Neuronal stem cell (in vitro differentiated cells): Measurements from ENCODE around the gene ANK2.
A peak's percentile ranks its signal among the peaks of the same experiment; 100 is the strongest.

Source experiments
- DNase-seq: peaks from one replicate; pipeline ENCODE4 v3.0.0-alpha.2; 2013; ENCODE audit warnings: low spot score
- H2AFZ ChIP-seq: one replicate; pipeline ENCODE4 v1.6.1; 2013; ENCODE audit warnings: mild to moderate bottlenecking, low read length, inconsistent platforms
- H2AK5ac ChIP-seq: 2 replicates; pipeline ENCODE4 v1.6.1; 2013; ENCODE audit warnings: low read depth, mild to moderate bottlenecking, inconsistent platforms, low read length, moderate library complexity, mixed read lengths
- H2BK120ac ChIP-seq: 2 replicates; pipeline ENCODE4 v1.6.1; 2013; ENCODE audit warnings: low read depth, mild to moderate bottlenecking, inconsistent platforms, low read length, moderate library complexity, mixed read lengths
- H2BK12ac ChIP-seq: one replicate; pipeline ENCODE4 v1.6.1; 2013; ENCODE audit warnings: low read length, inconsistent platforms
- H2BK15ac ChIP-seq: 2 replicates; pipeline ENCODE4 v1.6.1; 2013; ENCODE audit warnings: mild to moderate bottlenecking, low read length, inconsistent platforms, mixed read lengths
- H2BK5ac ChIP-seq: one replicate; pipeline ENCODE4 v1.6.1; 2013; ENCODE audit warnings: inconsistent platforms, mild to moderate bottlenecking, low read length, moderate library complexity
- H3K14ac ChIP-seq: one replicate; pipeline ENCODE4 v1.6.1; 2013; ENCODE audit warnings: low read length, inconsistent platforms
- H3K18ac ChIP-seq: 2 replicates; pipeline ENCODE4 v1.6.1; 2013; ENCODE audit warnings: low read length, inconsistent platforms
- H3K23ac ChIP-seq: 2 replicates; pipeline ENCODE4 v1.6.1; 2013; ENCODE audit warnings: low read depth, mild to moderate bottlenecking, mixed read lengths, low read length, inconsistent platforms; ENCODE audit not compliant: poor library complexity
- H3K27ac ChIP-seq: replicated peaks from 3 replicates; pipeline ENCODE4 v1.5.1; 2013; ENCODE audit warnings: low read length, inconsistent platforms
- H3K27me3 ChIP-seq, 3 experiments: 2 replicates each; pipeline ENCODE4 v1.6.1; 2013; ENCODE audit warnings: low read length in 3 of 3, mild to moderate bottlenecking in 2 of 3, inconsistent platforms in 1 of 3, low read depth in 1 of 3, mixed read lengths in 1 of 3, moderate library complexity in 1 of 3; ENCODE audit not compliant: control insufficient read depth in 3 of 3, insufficient read depth in 3 of 3
- H3K36me3 ChIP-seq, 2 donors: replicated peaks in 1 of 2; 2 replicates each; pipeline ENCODE4 v1.6.1; 2013; ENCODE audit warnings: low read length in 2 of 2; ENCODE audit not compliant: control insufficient read depth in 2 of 2, insufficient read depth in 2 of 2
- H3K4ac ChIP-seq: 2 replicates; pipeline ENCODE4 v1.6.1; 2013; ENCODE audit warnings: inconsistent platforms, mild to moderate bottlenecking, low read length, moderate library complexity
- H3K4me1 ChIP-seq, 2 donors: 1 replicate in 1 of 2; 2 replicates in 1 of 2; pipeline ENCODE4 v1.6.1; 2013; ENCODE audit warnings: low read length in 2 of 2, low read depth in 1 of 2; ENCODE audit not compliant: control insufficient read depth in 2 of 2, insufficient read depth in 1 of 2
- H3K4me2 ChIP-seq: one replicate; pipeline ENCODE4 v1.6.1; 2013; ENCODE audit warnings: mild to moderate bottlenecking, low read length, inconsistent platforms; ENCODE audit not compliant: insufficient read depth, poor library complexity, severe bottlenecking
- H3K4me3 ChIP-seq, 2 donors: 2 replicates each; pipeline ENCODE4 v1.5.1; 2013; ENCODE audit warnings: low read length in 2 of 2, mild to moderate bottlenecking in 2 of 2, inconsistent platforms in 1 of 2, moderate library complexity in 1 of 2
- H3K79me1 ChIP-seq: one replicate; pipeline ENCODE4 v1.6.1; 2013; ENCODE audit warnings: low read depth, mild to moderate bottlenecking, inconsistent platforms, low read length, moderate library complexity
- H3K9ac ChIP-seq: one replicate; pipeline ENCODE4 v1.6.1; 2013; ENCODE audit warnings: mild to moderate bottlenecking, low read depth, low read length, inconsistent platforms; ENCODE audit not compliant: poor library complexity
- H3K9me3 ChIP-seq, 2 donors: replicated peaks in 1 of 2; 2 replicates each; pipeline versions ENCODE3 to v1.6.1; 2013; ENCODE audit warnings: low read length in 2 of 2, mild to moderate bottlenecking in 2 of 2, inconsistent platforms in 1 of 2, low read depth in 1 of 2, mixed read lengths in 1 of 2, moderate library complexity in 1 of 2; ENCODE audit not compliant: control insufficient read depth in 2 of 2, insufficient read depth in 1 of 2
- H4K8ac ChIP-seq: one replicate; pipeline ENCODE4 v1.6.1; 2013; ENCODE audit warnings: low read depth, mild to moderate bottlenecking, inconsistent platforms, low read length, moderate library complexity
- H4K91ac ChIP-seq: one replicate; pipeline ENCODE4 v1.6.1; 2013; ENCODE audit warnings: low read length, low read depth, mild to moderate bottlenecking, inconsistent platforms; ENCODE audit not compliant: poor library complexity
- WGBS, 2 donors: extraction: QIAGEN DNeasy Blood & Tissue Kit; methylation state at CpG; one replicate each; pipeline ENCODE4 v1.1.7; 2013; ENCODE audit warnings: missing lambda C conversion rate in 2 of 2, mixed read lengths in 1 of 2; ENCODE audit not compliant: insufficient read length in 2 of 2, insufficient replicate concordance in 1 of 2; ENCODE audit errors: extremely low coverage in 2 of 2; 5-methylcytosine and 5-hydroxymethylcytosine counted together

The ANK2 gene

GRCh38 chr4:113020966-113021365, 28.5 kb upstream of the ANK2 start:
- no peak overlapping the region for H3K4ac ChIP-seq
- H2BK12ac ChIP-seq: no peak overlapping the region
- H3K27me3 ChIP-seq: no peaks in the 10 kb centered on the region
- no peak overlapping the region for H2BK5ac ChIP-seq
- H3K18ac ChIP-seq: no peak overlapping the region
- H4K91ac ChIP-seq: no peak overlapping the region
- H4K8ac ChIP-seq: no peak overlapping the region
- no peak overlapping the region for H2AK5ac ChIP-seq
- H3K36me3 ChIP-seq: no peaks in the 10 kb centered on the region
- no peaks in the 10 kb centered on the region for H3K9me3 ChIP-seq
- H3K4me1 ChIP-seq: peaks cover 7 to 8% of the 10 kb centered on the region in 2 donors
- H3K4me2 ChIP-seq: no peak overlapping the region
- no peaks in the 10 kb centered on the region for H3K79me1 ChIP-seq
- H3K4me3 ChIP-seq: no peak overlapping the region
- DNase-seq: no peak
- no peak overlapping the region for H3K14ac ChIP-seq
- H3K27ac ChIP-seq: no peak overlapping the region
- no peak overlapping the region for H2BK120ac ChIP-seq
- H2AFZ ChIP-seq: peak overlapping the region; percentile 32
- WGBS, 2 donors: no CpG with 5 or more reads among the region's 1 CpG
- H3K9ac ChIP-seq: no peak overlapping the region
- no peak overlapping the region for H2BK15ac ChIP-seq
- H3K23ac ChIP-seq: no peak overlapping the region

DNA sequence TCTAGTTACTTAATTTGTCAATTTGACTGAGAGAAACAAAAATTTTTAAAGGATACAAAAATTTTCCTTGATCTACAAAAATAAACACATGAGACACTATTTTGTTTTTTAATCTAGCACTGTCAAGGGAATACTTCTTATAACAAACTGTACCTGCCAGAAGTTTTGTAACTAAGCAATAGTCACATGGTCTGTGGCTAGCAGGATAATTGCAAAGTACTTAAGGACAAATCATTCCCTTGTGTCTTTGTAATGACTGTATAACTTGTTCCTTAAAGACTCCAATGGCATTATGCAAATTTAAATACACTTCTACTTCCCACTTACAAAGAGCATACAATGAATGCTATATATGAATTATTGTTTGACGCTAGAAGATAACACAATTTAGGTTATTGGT, 25.1 kb upstream of the ANK2 start:
- Histone ChIP-seq H3K4me2 (no peak overlapping the region), H3K27ac (no peak overlapping the region), H3K18ac (no peak overlapping the region), H3K27me3 (no peaks in the 10 kb centered on the region), H3K4me3 (no peak overlapping the region), H3K36me3 (no peaks in the 10 kb centered on the region), H2BK12ac (no peak overlapping the region), H3K4ac (no peak overlapping the region), H4K91ac (no peak overlapping the region), H3K79me1 (no peaks in the 10 kb centered on the region), H4K8ac (no peak overlapping the region), H2BK15ac (no peak overlapping the region), H3K4me1 (peaks cover 5 to 7% of the 10 kb centered on the region in 2 donors), H2AK5ac (no peak overlapping the region), H2BK5ac (no peak overlapping the region), H2AFZ (no peak overlapping the region), H3K9ac (no peak overlapping the region), H3K9me3 (no peaks in the 10 kb centered on the region), H3K23ac (no peak overlapping the region), H2BK120ac (no peak overlapping the region), H3K14ac (no peak overlapping the region)
- DNase-seq: no peak
- no CpG with 5 or more reads among the region's 1 CpG for WGBS, 2 donors

DNA sequence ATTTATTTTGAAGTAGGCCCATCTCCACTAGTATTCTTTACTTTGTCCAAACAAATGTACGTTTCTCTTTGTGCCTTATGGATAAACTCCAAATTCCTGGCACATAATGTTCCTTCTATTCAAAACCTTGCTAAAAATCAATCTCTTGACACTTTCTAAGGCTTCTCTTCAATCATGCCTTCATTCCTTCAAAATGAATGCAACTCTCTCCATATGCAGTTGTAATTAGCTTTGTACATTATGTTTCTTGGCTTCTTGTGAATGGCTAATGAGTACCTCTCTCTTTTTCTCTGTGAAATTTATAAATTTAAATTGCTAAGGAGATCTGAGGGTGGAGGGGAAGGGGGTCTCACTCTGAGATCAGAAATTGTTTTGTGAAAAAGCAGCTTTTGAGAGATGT, 24.0 kb upstream of the ANK2 start:
- Histone ChIP-seq H2BK12ac (no peak overlapping the region), H2BK15ac (no peak overlapping the region), H3K27ac (no peak overlapping the region), H3K9ac (no peak overlapping the region), H3K14ac (no peak overlapping the region), H3K4me3 (no peak overlapping the region), H3K4me1 (peaks cover 3 to 7% of the 10 kb centered on the region in 2 donors), H3K36me3 (no peaks in the 10 kb centered on the region), H3K4ac (no peak overlapping the region), H2BK5ac (no peak overlapping the region), H3K23ac (no peak overlapping the region), H4K8ac (no peak overlapping the region), H3K4me2 (no peak overlapping the region), H4K91ac (no peak overlapping the region), H3K27me3 (no peaks in the 10 kb centered on the region), H2AK5ac (no peak overlapping the region), H2BK120ac (no peak overlapping the region), H3K9me3 (no peaks in the 10 kb centered on the region), H3K18ac (no peak overlapping the region), H3K79me1 (no peaks in the 10 kb centered on the region), H2AFZ (no peak overlapping the region)
- no CpG with 5 or more reads among the region's 1 CpG for WGBS, 2 donors
- DNase-seq: no peak

- H3K4me2 ChIP-seq: no peak overlapping the region
- H3K14ac ChIP-seq: no peak overlapping the region
- no peak overlapping the region for H2BK12ac ChIP-seq
- H2BK15ac ChIP-seq: no peak overlapping the region
- H3K9ac ChIP-seq: no peak overlapping the region
- no peaks in the 10 kb centered on the region for H3K36me3 ChIP-seq
- no peaks in the 10 kb centered on the region for H3K27me3 ChIP-seq
- no peak overlapping the region for H4K8ac ChIP-seq
- no peak overlapping the region for H2AFZ ChIP-seq
- H3K79me1 ChIP-seq: no peaks in the 10 kb centered on the region
- no peak overlapping the region for H2BK120ac ChIP-seq
- H2AK5ac ChIP-seq: no peak overlapping the region
- no peaks in the 10 kb centered on the region for H3K9me3 ChIP-seq
- H3K27ac ChIP-seq: no peak overlapping the region
- H2BK5ac ChIP-seq: no peak overlapping the region
- WGBS, 2 donors: no CpG with 5 or more reads among the region's 2 CpGs
- H3K4me1 ChIP-seq: peaks cover 0 to 2% of the 10 kb centered on the region in 2 donors
- no peak overlapping the region for H3K18ac ChIP-seq
- no peak overlapping the region for H3K4me3 ChIP-seq
- DNase-seq: no peak
- no peak overlapping the region for H4K91ac ChIP-seq
- H3K23ac ChIP-seq: no peak overlapping the region
- no peak overlapping the region for H3K4ac ChIP-seq
These were observed 22.9 kb upstream of the ANK2 start for GRCh38 chr4:113026556-113026955.
